ENCODE data around the gene SSTR4.
A peak's percentile ranks its signal among the peaks of the same experiment; 100 is the strongest.

Gene SSTR4

DNA sequence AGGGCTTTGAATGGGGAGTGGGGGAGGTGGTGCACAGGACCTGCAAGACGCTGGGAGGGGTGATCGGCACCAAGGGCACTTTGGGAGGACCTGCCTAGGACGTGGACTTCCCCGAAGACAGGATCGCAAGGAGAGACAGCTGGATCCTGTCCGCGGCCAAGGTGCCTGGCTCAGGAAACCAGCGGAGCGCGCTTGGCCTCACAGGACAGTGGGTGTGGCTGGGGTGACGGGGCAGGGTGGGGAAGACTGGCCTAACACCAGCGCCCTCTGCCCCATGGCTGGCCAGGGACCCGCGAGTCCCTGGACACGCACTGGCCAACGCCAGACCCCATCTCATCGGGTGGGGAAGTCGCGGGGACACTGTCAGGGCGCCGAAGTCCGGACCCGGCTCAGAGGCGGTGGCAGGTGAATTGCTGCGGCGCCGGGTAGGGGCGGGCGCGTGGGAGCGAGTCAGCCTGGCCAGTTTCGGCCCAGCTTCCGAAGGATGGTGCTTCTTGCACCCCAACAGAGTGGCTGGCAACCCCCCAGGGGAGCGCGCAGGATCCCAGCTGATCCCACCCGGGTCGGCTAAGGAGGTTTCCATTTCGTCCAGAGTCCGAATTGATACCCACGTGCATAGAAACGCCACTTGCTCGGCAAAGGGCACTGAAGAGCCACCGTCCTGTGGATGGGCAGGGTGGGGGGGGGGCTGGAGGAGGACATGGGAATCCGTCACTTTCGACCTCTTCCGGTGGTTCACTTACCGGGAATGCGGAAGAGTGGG is 15.1 kb downstream of the SSTR4 start:
- TF ChIP-seq, protein P1, sequence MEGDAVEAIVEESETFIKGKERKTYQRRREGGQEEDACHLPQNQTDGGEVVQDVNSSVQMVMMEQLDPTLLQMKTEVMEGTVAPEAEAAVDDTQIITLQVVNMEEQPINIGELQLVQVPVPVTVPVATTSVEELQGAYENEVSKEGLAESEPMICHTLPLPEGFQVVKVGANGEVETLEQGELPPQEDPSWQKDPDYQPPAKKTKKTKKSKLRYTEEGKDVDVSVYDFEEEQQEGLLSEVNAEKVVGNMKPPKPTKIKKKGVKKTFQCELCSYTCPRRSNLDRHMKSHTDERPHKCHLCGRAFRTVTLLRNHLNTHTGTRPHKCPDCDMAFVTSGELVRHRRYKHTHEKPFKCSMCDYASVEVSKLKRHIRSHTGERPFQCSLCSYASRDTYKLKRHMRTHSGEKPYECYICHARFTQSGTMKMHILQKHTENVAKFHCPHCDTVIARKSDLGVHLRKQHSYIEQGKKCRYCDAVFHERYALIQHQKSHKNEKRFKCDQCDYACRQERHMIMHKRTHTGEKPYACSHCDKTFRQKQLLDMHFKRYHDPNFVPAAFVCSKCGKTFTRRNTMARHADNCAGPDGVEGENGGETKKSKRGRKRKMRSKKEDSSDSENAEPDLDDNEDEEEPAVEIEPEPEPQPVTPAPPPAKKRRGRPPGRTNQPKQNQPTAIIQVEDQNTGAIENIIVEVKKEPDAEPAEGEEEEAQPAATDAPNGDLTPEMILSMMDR (IDR thresholded peaks at IDR 0.05; ENCODE audit: low read depth, low read length): no peak; the same call in 1 of the 2 replicates
- DNase-seq (ENCODE audit: extremely low read depth, low read depth): no peak

DNA sequence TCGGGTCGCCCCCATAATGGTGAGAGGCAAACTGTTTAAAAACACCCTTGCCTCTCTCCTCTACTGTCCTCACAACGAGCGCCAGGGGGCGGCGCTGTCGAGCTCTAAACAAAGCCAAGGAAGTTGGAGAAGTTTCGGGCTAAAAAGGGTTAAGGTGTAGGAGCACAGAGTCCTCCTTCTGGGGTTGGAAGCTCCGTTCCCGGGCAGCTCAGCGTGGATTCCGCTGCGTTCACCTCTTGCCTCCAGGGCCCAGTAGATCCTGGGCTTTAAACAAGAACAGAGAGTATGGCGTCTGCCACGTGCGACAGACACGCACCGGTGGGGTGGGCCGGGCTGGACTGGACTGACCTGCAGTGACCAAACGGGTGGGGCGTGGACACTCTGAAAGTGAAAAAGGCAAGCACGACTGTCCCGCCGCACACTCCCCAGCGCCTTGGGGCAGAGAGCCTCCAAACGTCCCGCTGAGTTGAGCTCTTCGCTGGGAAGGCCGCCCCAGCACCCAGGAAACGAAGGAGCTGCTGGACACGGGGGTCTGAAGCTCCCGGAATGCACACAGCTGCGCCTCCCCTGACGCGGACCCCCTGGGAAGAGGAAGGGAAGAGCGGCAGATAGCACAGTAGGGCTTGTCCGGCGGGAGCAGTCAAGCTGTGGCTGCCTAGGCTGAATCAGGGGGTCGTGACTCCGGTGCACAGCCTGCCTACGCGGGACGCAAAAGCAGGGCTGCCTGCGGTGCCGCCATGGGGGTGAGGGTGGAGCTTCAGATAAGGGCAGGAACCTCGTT is 15.9 kb downstream of the SSTR4 start:
- TF ChIP-seq, protein P1 (IDR thresholded peaks at IDR 0.05; ENCODE audit: low read depth, low read length): peak; percentile 86
- peak; percentile 44 for DNase-seq (ENCODE audit: extremely low read depth, low read depth)

DNA sequence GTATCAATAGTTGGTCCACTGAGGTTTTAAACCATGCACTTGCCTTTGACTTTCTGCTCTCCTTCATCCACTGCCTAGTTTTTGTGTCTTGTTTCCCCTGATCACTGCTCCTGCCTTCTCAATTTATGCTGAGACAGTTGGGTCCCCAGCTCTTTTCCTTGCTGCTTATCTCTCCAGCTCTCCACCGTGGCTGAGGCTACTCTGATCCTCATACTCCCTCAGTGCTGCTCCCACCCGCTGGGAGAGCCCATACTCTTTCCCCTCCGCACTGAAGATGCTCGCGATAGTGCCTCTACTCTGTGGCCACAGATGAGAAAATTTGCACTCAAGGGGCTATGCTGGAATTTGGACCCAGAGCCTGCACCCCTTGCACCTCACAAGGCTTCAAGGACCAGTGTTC is 17.8 kb downstream of the SSTR4 start:
- TF ChIP-seq, protein P1 (IDR thresholded peaks at IDR 0.05; ENCODE audit: low read depth, low read length): no peak
- no peak for DNase-seq (ENCODE audit: extremely low read depth, low read depth)

DNA sequence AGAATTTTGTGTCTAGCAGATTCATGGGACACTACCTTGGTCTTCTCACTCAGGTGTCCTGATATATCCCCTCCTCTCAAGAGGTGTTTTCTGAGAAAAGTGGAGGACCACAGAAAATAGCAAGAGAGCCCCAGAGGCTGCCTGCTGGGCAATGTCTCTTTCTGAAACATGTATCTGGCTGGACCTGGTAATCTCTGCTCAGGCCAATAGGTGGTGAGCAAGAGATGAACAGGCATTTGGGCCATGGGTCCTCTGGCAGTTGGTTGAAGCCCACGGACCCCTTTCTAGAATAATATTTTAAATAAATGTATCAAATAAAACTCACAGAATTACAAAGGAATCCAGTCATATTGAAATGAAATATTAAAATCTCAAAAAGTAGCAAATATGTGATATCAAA is 23.1 kb downstream of the SSTR4 start:
- TF ChIP-seq, protein P1 (IDR thresholded peaks at IDR 0.05; ENCODE audit: low read depth, low read length): no peak
- no peak for DNase-seq (ENCODE audit: extremely low read depth, low read depth)

DNA sequence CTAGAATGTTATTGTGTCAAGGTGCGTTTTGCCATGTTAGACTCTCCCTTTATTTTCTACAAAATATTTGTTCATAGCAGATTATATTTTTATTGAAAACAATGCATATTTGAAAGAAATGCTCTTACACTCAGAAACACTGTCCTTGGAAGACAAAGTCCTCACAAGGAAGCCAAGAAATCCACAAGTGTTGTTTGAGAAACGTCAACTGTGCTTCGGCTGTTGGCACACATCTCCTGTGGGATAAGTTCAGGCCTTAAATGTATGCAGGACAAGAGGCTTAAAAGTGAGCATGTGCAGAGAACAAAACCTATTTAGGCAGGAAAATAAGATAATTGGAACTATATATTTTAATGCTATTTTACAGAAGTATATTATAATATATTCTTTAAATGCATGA is 23.9 kb downstream of the SSTR4 start:
- TF ChIP-seq, protein P1 (IDR thresholded peaks at IDR 0.05; ENCODE audit: low read depth, low read length): no peak
- no peak for DNase-seq (ENCODE audit: extremely low read depth, low read depth)

DNA sequence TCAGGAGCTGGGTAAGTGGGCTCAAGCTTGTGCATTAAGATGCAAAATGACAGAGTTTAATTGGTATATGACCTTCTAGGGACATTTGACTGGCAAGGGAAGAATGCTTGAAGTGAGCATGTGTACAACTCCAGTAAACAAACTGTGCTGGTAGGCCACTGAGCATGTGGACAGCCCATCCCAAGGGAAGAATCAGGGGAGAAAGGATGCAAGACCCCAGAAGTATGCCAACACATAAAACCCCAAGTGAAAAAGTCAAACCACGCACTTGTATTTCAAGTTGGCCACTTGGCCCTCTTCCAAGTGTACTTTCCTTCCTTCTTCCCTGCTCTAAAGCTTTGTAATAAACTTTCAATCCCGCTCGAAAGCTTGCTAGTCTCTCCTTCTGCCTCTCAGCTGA is 24.7 kb downstream of the SSTR4 start:
- DNase-seq (ENCODE audit: extremely low read depth, low read depth): no peak
- TF ChIP-seq, protein P1 (IDR thresholded peaks at IDR 0.05; ENCODE audit: low read depth, low read length): no peak

DNA sequence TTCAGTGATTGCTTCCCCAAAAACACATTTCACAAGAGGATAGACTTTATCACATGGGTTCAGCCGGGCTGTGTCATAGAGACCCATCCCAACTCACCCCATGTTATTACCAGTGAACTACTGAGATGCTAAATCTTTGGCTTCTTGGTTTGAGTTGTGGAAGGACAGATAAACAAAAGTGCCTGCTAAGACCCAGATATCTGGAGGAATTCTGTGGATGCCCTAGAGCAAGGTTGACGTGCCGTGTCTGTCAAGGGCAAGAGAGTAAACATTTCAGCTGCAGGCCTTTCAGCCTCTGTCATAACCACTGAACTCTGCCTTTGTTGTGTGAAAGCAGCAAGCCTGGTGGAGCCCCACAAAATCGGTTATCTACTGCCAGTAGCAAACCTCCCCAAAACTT is 25.5 kb downstream of the SSTR4 start:
- no peak for DNase-seq (ENCODE audit: extremely low read depth, low read depth)
- TF ChIP-seq, protein P1 (IDR thresholded peaks at IDR 0.05; ENCODE audit: low read depth, low read length): no peak
